ENCODE measurements around the gene RGS9.

The RGS9 gene

DNA sequence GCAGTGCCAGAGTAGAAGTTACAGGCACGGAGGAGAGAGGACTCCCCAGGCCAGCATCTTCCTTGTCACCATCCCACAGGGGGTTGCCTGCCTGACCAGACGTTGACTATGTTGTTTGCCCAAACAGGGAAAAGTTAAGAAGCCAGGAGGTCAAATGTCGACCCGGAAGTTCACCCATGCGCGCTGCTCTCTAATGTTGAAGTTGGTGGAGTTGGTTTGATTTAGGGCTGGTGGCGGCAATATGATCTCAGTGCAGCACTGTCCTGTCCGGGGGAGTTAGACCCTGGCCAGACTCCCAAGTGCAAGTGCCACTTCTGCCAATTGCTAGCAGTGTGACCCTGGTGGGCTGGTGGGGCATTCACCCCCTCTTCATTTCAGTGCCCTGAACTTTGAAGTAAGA lies 30.4 kb downstream of the RGS9 start:
- TF ChIP-seq, protein P1, sequence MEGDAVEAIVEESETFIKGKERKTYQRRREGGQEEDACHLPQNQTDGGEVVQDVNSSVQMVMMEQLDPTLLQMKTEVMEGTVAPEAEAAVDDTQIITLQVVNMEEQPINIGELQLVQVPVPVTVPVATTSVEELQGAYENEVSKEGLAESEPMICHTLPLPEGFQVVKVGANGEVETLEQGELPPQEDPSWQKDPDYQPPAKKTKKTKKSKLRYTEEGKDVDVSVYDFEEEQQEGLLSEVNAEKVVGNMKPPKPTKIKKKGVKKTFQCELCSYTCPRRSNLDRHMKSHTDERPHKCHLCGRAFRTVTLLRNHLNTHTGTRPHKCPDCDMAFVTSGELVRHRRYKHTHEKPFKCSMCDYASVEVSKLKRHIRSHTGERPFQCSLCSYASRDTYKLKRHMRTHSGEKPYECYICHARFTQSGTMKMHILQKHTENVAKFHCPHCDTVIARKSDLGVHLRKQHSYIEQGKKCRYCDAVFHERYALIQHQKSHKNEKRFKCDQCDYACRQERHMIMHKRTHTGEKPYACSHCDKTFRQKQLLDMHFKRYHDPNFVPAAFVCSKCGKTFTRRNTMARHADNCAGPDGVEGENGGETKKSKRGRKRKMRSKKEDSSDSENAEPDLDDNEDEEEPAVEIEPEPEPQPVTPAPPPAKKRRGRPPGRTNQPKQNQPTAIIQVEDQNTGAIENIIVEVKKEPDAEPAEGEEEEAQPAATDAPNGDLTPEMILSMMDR (IDR thresholded peaks at IDR 0.05) = no peak

DNA sequence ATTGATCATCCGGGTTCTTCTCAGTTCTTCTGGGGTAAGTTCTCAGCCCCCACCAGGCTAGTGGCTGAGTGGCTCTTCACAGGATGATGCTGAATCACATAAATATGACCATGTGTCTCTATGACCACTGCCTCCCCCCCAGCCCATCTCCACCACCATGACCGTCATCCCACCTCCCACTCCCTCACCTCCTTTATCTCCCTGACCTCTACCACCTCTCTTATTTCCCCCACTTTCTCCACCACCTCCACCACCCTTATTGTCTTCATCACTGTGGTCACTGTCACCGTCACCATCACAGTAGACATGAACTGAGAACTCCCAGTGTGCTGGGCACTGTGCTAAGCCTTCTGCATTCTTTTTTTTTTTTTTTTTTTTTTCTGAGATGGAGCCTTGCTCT lies 32.5 kb downstream of the RGS9 start:
- TF ChIP-seq, protein P1 (IDR thresholded peaks at IDR 0.05) = no peak

DNA sequence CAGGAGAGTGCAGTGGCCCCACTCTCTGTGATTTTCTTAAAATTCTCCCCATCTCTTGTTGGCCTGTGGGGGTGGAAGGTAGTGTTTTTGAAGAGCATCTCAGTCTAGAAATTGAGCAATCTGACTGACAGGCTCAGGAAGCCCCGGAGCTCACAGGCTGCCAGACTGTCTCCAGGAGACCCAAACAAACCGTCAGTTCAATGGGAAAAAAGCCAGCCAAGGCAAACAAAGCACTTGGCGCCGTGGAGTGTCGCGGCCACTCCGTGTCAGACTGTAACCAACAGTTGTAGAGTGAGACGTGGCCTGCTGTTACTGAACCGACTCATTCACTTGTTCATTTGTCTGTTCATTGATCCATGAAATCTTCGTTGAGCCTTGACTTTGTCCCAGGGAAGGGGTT lies 33.7 kb downstream of the RGS9 start:
- TF ChIP-seq, protein P1 (IDR thresholded peaks at IDR 0.05) = no peak

DNA sequence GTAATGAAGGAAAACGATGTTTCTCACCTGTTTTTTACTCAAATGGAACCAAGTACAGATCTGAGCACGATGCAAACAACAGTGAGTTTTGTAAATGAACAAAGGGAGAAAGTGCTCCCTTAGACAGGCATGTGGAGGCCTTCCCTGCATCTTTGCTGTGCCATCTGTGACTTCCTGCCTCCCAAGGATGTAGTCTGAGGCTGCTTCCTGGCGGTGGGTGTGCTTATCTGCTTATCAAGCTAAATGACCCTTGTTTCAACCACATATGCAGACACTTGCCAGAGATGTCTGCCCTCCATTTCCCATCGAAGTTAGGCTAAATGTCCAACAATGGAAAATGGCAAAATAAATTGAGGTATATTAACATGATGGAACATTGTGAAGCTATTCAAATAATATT lies 34.6 kb downstream of the RGS9 start:
- TF ChIP-seq, protein P1 (IDR thresholded peaks at IDR 0.05) = no peak

DNA sequence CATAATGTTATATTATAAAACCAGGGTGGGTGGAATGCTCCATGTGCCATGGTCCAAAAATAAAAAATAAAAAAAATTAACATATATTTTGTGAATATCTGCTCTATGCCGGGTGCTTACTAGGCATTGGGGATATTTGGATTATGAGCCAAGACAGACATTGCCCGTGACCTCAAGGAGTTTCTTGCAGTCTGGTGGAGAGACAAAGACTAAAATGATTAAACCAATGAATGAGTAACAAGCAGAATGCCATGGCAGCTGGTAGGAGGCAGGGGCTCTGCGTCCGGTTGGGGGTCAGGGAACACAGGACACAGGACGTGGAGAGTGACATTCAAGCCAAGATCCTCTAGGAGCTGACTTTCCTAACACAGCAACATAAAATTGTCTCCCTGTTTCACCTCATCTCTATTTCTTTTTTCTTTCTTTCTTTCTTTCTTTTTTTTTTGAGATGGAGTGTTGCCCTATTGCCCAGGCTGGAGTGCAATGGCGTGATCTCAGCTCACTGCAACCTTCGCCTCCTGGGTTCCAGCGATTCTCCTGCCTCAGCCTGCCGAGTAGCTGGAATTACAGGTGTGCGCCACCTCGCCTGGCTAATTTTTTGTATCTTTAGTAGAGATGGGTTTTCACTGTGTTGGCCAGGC lies 35.4 kb downstream of the RGS9 start:
- TF ChIP-seq, protein P1 (IDR thresholded peaks at IDR 0.05) = no peak

DNA sequence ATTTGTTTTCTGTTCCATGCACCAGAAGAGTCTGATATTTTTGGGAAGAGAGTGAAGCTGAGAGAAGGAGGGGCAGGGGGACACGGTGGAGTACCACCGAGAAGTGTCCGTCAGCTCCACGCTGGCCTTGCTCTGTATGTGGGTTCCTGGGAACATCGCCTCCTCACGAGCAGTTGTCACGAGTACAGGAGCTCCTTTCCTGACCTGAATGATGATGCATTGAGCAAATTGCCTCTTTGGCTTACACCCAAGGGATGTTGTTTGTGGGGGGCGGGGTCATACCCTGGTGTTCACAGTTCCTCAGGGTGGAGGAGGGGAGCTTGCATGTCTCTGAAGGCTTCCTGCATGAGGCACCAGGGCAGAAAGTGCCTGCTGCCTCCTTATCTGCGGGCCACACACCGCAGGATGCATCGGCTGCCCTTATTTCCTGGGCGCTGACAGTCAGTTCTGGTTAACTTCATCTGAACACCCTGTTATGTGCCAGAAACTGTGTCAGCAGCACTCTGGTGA lies 36.2 kb downstream of the RGS9 start:
- TF ChIP-seq, protein P1 (IDR thresholded peaks at IDR 0.05) = no peak

DNA sequence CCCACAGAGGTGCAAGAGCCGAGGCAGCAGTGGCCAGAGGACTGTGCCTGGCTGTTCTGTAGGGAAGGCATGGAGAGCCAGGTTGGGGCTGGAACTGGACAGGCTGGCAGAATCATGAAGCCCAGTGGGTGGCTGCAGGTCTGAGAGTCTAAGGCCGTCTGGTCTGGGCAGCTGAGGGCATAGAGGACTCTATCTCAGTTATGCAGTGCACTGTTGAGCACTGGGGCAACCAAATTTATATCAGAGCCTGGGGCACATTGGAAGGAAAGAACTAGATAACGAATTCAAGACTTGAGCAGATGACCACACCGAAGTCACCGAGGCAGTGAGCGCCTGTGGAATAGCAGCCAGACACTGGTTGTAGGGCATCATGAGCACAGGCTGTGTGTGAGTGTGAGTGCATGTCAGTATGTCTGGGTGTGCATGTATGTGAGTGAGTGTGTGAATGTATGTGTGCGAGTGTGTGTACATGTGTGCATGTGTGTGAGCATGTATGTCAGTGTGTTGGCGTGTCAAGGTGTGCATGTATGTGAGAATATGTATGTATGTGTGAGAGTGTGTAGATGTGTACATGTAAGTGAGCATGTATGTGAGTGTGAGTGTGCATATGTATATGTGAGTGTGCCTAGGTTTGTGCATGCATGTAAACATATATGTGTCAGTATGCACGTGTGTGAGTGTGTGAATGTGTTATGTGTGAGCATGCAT lies 37.0 kb downstream of the RGS9 start:
- TF ChIP-seq, protein P1 (IDR thresholded peaks at IDR 0.05) = no peak
